ENCODE data around the gene EML6.

DNA sequence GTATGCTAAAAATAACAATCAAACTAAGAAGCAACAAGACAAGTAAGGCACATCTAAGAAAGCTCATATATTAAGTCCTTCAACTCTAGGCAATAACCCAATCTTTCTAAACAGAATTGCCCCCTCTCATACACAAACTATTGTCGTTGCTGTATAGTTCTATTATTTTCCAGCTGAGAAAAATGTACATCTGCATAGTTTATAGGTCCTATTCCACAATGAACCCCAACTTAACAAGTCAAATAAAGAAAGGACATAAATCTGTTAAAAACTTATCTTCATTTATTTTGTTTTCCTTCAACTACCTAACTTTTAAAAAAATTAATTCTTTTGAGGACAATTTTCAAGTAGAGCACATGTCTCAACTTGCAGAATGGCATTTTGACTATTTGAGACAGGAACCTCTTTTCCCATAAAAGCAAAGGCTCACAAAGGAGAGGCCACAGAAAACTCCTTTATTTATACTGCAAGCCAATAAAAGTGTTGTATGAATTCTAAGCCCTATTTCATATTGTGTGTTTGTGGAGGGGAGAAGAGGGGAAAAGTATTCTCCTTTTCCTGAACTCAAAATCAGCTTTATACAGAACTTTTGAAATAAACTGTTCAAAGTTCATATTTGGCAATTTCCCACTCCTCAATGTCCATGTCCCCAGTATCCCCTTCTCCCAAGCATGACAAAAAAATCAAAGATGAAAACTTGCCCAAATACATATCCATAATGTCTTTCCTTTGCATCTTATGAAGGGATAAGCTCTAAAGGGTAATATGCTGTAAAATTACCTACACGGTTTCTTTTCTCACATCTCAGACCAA, 289.4 kb downstream of the EML6 start:
- TF ChIP-seq, protein P1, sequence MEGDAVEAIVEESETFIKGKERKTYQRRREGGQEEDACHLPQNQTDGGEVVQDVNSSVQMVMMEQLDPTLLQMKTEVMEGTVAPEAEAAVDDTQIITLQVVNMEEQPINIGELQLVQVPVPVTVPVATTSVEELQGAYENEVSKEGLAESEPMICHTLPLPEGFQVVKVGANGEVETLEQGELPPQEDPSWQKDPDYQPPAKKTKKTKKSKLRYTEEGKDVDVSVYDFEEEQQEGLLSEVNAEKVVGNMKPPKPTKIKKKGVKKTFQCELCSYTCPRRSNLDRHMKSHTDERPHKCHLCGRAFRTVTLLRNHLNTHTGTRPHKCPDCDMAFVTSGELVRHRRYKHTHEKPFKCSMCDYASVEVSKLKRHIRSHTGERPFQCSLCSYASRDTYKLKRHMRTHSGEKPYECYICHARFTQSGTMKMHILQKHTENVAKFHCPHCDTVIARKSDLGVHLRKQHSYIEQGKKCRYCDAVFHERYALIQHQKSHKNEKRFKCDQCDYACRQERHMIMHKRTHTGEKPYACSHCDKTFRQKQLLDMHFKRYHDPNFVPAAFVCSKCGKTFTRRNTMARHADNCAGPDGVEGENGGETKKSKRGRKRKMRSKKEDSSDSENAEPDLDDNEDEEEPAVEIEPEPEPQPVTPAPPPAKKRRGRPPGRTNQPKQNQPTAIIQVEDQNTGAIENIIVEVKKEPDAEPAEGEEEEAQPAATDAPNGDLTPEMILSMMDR (IDR thresholded peaks at IDR 0.05): no peak
- TF ChIP-seq EZH2 (IDR thresholded peaks at IDR 0.05): no peak
